A673 (cell line): ENCODE measurements around the gene DNAJC12. TPM values are rescaled to one million over a fixed set of nuclear protein-coding genes. Genes with fewer than 3 reads are reported as not detected.
"Not testable (repeated sequence)": the region's sequence is repeated elsewhere in the genome, so short reads cannot be mapped to it uniquely, and the experiment has no call there.

ENCODE experiments used
- BruUV-seq: library from RNA; stranded (reverse); fragments of 400-500 nt; replicated peaks from 2 replicates; lab custom pipeline; 2021; lab: Mats Ljungman, UMichigan
- CTCF ChIA-PET: fragments of 300-600 bp; sonication (Branson Sonifier 250); formaldehyde crosslinking; loops from one replicate; lab custom pipeline; 2022; ENCODE audit warnings: antibody characterized with exemption; lab: Charles Lee
- POLR2A ChIA-PET: fragments of 300-600 bp; sonication (Branson Sonifier 250); formaldehyde crosslinking; loops from one replicate; lab custom pipeline; 2022; ENCODE audit warnings: antibody characterized with exemption; ENCODE audit not compliant: low non-redundant PET; lab: Charles Lee
- DNase-seq: peaks from one replicate; pipeline ENCODE4 v3.0.0-alpha.2; 2015; ENCODE audit warnings: low spot score
- H3K27ac ChIP-seq: fragments of 200-600 bp; sonication (generic); 2 replicates; pipeline ENCODE4 v1.5.1; 2016; ENCODE audit warnings: mixed run types, low read depth, mild to moderate bottlenecking, mixed read lengths, antibody characterized with exemption, low read length; ENCODE audit not compliant: poor library complexity, severe bottlenecking
- H3K27me3 ChIP-seq: fragments of 200-600 bp; sonication (generic); replicated peaks from 2 replicates; pipeline ENCODE4 v1.6.1; 2017; ENCODE audit warnings: mixed run types, low read depth, mild to moderate bottlenecking, mixed read lengths, antibody characterized with exemption, low read length; ENCODE audit not compliant: insufficient read depth, poor library complexity
- H3K36me3 ChIP-seq: fragments of 200-600 bp; sonication (generic); 2 replicates; pipeline ENCODE4 v1.6.1; 2016; ENCODE audit warnings: mixed run types, mild to moderate bottlenecking, mixed read lengths, antibody characterized with exemption, low read length; ENCODE audit not compliant: insufficient read depth, poor library complexity, severe bottlenecking
- H3K4me1 ChIP-seq: fragments of 200-600 bp; sonication (generic); 2 replicates; pipeline ENCODE4 v1.6.1; 2017; ENCODE audit warnings: mixed run types, mild to moderate bottlenecking, mixed read lengths, antibody characterized with exemption, low read length; ENCODE audit not compliant: insufficient read depth, poor library complexity, severe bottlenecking
- H3K4me3 ChIP-seq: fragments of 200-600 bp; sonication (generic); 2 replicates; pipeline ENCODE4 v1.5.1; 2016; ENCODE audit warnings: low read depth, mixed run types, mild to moderate bottlenecking, mixed read lengths, low read length; ENCODE audit not compliant: poor library complexity, severe bottlenecking
- H3K9me3 ChIP-seq: fragments of 200-600 bp; sonication (generic); 2 replicates; pipeline ENCODE4 v1.6.1; 2016; ENCODE audit warnings: mixed run types, low read depth, mild to moderate bottlenecking, mixed read lengths, antibody characterized with exemption, low read length; ENCODE audit not compliant: poor library complexity, severe bottlenecking
- CTCF ChIP-seq: fragments of 300-800, 200-600 bp; sonication (generic); conservative IDR thresholded peaks from 2 replicates; pipeline ENCODE4 v1.5.1; 2017; ENCODE audit warnings: low read depth, mild to moderate bottlenecking, antibody characterized with exemption, low read length, moderate library complexity, mixed read lengths
- EZH2 ChIP-seq: fragments of 200-600 bp; sonication (generic); IDR thresholded peaks from 2 replicates; pipeline ENCODE4 v1.6.1; 2017; ENCODE audit warnings: borderline replicate concordance, low read depth, mild to moderate bottlenecking, mixed read lengths, antibody characterized with exemption, low read length; ENCODE audit not compliant: poor library complexity, severe bottlenecking
- intact Hi-C: fragments of 100-400 bp; cut with micrococcal nuclease; formaldehyde crosslinking; loops from one replicate; pipeline ENCODE4 v1.10.0; 2022; ENCODE audit not compliant: unreplicated experiment
- total RNA-seq: library from RNA; stranded (reverse); gene quantifications from 2 replicates; pipeline ENCODE4 v1.2.3, GENCODE V29; 2021

DNAJC12 gene
- total RNA-seq, 1 experiment from 2014 or later = 182 TPM

- Histone ChIP-seq H3K27ac (no peak overlapping the region), H3K36me3 (no peaks in the 10 kb centered on the region), H3K9me3 (no peaks in the 10 kb centered on the region), H3K4me3 (no peak overlapping the region), H3K4me1 (no peaks in the 10 kb centered on the region), H3K27me3 (no peaks in the 10 kb centered on the region)
- no peak for DNase-seq
- ChIA-PET POLR2A (no interaction called here), CTCF (interaction anchor here (1.5 kb wide), 1 partner anchor 13 kb away, joined by 7 read pairs; no protein-coding TSS in a partner anchor)
- no peak for TF ChIP-seq CTCF
- TF ChIP-seq EZH2 = no peak
- intact Hi-C loops = no loop called here
- BruUV-seq = no TSS peak
Measured at GRCh38 chr10:67767244-67767643, 70.7 kb downstream of the DNAJC12 start.

GRCh38 chr10:67764012-67764822 lies 73.8 kb downstream of the DNAJC12 start:
- peak; percentile 98 for DNase-seq
- H3K9me3 ChIP-seq = no peaks in the 10 kb centered on the region
- H3K27ac ChIP-seq = peak overlapping the region; percentile 97
- TF ChIP-seq EZH2 (no peak), CTCF (no peak)
- POLR2A ChIA-PET = interaction anchor here (0.6 to 0.7 kb wide), 2 partner anchors 22 to 123 kb away, joined by 3 to 12 read pairs; no protein-coding TSS in a partner anchor
- CTCF ChIA-PET = interaction anchor here (0.6 to 1.6 kb wide), 2 partner anchors 16 to 445 kb away, joined by 3 to 4 read pairs; no protein-coding TSS in a partner anchor
- H3K4me1 ChIP-seq = no peaks in the 10 kb centered on the region
- H3K4me3 ChIP-seq = peak overlapping the region; percentile 69
- BruUV-seq = no TSS peak
- intact Hi-C loops = no loop called here
- no peaks in the 10 kb centered on the region for H3K27me3 ChIP-seq
- no peaks in the 10 kb centered on the region for H3K36me3 ChIP-seq

- ChIA-PET POLR2A (interaction anchor here (0.6 kb wide), 1 partner anchor 123 kb away, joined by 12 read pairs; no protein-coding TSS in a partner anchor), CTCF (interaction anchor here (0.6 to 1.6 kb wide), 2 partner anchors 16 to 444 kb away, joined by 3 to 4 read pairs; no protein-coding TSS in a partner anchor)
- DNase-seq = peak; percentile 85
- Histone ChIP-seq H3K4me1 (no peaks in the 10 kb centered on the region), H3K36me3 (no peaks in the 10 kb centered on the region), H3K9me3 (no peaks in the 10 kb centered on the region), H3K27me3 (no peaks in the 10 kb centered on the region), H3K4me3 (peak overlapping the region; percentile 69), H3K27ac (peak overlapping the region; percentile 97)
- no TSS peak for BruUV-seq
- intact Hi-C loops = no loop called here
- TF ChIP-seq EZH2 (no peak), CTCF (no peak)
Measured at GRCh38 chr10:67763499-67764011, 74.4 kb downstream of the DNAJC12 start.

- BruUV-seq, POLR2A ChIA-PET, H3K27ac ChIP-seq, CTCF ChIA-PET, H3K9me3 ChIP-seq, intact Hi-C loops, H3K4me1 ChIP-seq, H3K36me3 ChIP-seq, DNase-seq, H3K4me3 ChIP-seq, H3K27me3 ChIP-seq: not testable (repeated sequence)
Measured at GRCh38 chr10:67762567-67762966, 75.4 kb downstream of the DNAJC12 start.
